NCI-H446 treated with DMSO at 0.1 percent for 48 hours (cell line): ENCODE data around the gene IFNK.
A peak's percentile ranks its signal among the peaks of the same experiment; 100 is the strongest.

ENCODE experiments used
- DNase-seq: peaks from one replicate; lab custom pipeline; 2025; lab: John Stamatoyannopoulos, UW

The IFNK gene

DNA sequence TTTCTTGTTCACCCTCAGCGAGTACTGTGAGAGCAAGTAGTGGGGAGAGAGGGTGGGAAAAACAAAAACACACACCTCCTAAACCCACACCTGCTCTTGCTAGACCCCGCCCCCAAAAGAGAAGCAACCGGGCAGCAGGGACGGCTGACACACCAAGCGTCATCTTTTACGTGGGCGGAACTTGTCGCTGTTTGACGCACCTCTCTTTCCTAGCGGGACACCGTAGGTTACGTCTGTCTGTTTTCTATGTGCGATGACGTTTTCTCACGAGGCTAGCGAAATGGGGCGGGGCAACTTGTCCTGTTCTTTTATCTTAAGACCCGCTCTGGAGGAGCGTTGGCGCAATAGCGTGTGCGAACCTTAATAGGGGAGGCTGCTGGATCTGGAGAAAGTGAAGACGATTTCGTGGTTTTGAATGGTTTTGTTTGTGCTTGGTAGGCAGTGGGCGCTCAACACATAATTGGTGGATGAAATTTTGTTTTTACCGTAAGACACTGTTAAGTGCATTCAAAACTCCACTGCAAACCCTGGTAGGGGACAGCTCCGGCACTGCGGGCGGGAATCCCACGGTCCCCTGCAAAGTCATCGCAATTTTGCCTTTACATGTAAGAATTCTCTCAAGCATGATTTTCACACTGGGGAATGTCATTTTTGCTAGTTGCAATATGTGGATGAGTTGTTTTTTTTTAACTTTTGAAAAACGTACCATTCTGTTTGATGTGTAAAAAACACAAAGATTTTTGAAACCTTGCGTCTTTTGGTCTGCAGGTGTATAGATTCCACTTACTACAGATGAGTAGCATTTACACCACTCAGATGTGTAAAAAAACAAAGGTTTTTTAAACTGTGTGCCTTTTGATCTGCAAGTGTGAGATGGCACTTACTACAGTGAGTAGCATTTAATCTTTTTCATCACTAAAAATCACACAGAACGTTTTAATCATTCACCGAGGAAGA lies 49.8 kb downstream of the IFNK start:
- DNase-seq, result peak; percentile 99
